Fibroblast of villous mesenchyme (primary cell): ENCODE measurements around the gene MSRB3. TPM values are rescaled to one million over a fixed set of nuclear protein-coding genes. Genes with fewer than 3 reads are reported as not detected.
"Not testable (repeated sequence)": the region's sequence is repeated elsewhere in the genome, so short reads cannot be mapped to it uniquely, and the experiment has no call there.

Experiments used
- DNase-seq: peaks from one replicate; pipeline ENCODE4 v3.0.0-alpha.2; 2010; ENCODE audit warnings: low read depth
- H3K4me3 ChIP-seq: 2 replicates; pipeline ENCODE4 v1.5.1; 2011; ENCODE audit warnings: low read depth, mild to moderate bottlenecking, low read length
- total RNA-seq: library from RNA; depleted of rRNA; stranded (reverse); fragments of >200 nt; gene quantifications from 2 replicates; pipeline ENCODE4 v1.2.3, GENCODE V29; 2012
- TF ChIP-seq, protein P1 (sequence below): IDR thresholded peaks from 2 replicates; pipeline ENCODE4 v1.5.1; 2012; ENCODE audit warnings: low read depth, mild to moderate bottlenecking, low read length; ENCODE audit not compliant: insufficient read depth

MSRB3 gene
- total RNA-seq, 1 donor = 111 TPM

GRCh38 chr12:65308601-65309071 is 30.2 kb downstream of the MSRB3 start:
- TF ChIP-seq, protein P1, sequence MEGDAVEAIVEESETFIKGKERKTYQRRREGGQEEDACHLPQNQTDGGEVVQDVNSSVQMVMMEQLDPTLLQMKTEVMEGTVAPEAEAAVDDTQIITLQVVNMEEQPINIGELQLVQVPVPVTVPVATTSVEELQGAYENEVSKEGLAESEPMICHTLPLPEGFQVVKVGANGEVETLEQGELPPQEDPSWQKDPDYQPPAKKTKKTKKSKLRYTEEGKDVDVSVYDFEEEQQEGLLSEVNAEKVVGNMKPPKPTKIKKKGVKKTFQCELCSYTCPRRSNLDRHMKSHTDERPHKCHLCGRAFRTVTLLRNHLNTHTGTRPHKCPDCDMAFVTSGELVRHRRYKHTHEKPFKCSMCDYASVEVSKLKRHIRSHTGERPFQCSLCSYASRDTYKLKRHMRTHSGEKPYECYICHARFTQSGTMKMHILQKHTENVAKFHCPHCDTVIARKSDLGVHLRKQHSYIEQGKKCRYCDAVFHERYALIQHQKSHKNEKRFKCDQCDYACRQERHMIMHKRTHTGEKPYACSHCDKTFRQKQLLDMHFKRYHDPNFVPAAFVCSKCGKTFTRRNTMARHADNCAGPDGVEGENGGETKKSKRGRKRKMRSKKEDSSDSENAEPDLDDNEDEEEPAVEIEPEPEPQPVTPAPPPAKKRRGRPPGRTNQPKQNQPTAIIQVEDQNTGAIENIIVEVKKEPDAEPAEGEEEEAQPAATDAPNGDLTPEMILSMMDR = no peak
- DNase-seq = no peak
- no peak overlapping the region for H3K4me3 ChIP-seq

DNA sequence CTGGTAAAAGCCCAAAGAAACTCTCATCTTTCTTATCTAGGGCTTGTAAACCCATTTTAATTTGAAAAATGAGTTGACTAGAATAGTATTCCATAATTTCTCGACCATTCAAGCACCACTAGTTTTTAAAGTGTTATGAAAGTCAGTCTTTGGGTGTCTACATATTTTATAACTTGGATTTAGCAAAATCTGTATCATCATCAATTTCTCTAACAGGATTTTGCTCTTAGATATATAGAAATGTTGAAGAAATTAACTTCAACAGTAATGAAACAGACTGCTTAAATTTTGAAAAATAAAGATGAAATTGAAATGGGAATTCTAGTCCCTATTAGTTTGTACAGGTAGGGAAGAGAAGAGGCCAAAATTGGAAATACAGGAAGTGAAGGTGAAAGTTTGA is 32.8 kb downstream of the MSRB3 start:
- TF ChIP-seq, protein P1 = no peak
- no peak overlapping the region for H3K4me3 ChIP-seq
- DNase-seq = no peak

DNA sequence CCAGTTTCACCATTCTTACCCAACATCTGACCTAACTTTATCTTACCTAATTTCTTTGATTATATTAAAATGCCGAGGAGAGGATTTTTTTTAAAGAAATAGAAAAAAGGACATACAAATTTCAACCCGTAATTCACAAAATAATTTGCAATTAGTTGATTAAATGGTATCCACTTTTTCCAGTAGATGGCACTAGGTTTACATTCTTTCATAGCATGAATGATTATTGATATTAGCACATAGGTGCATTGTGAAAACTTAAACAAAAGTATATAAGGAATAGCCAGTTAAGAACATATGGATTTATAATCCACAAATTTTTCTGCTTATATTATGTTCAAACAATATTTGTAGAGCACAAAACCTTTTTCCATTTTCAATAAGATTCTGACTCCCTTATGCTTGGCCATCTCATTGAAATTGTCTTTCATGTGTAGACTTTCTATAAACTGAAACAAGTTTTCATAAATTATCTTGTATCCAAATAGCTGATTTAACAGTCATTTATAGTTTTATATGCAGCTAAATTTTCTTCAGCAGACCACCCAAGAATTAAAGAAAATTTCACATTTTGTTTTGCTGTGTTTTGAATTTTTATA is 35.3 kb downstream of the MSRB3 start:
- no peak overlapping the region for H3K4me3 ChIP-seq
- DNase-seq = peak; percentile 49
- TF ChIP-seq, protein P1 = peak; percentile 42

GRCh38 chr12:65315238-65315637 is 36.8 kb downstream of the MSRB3 start:
- DNase-seq, H3K4me3 ChIP-seq: not testable (repeated sequence)

GRCh38 chr12:65318186-65318685 is 39.8 kb downstream of the MSRB3 start:
- TF ChIP-seq, protein P1 = no peak
- DNase-seq = no peak
- H3K4me3 ChIP-seq = no peak overlapping the region

DNA sequence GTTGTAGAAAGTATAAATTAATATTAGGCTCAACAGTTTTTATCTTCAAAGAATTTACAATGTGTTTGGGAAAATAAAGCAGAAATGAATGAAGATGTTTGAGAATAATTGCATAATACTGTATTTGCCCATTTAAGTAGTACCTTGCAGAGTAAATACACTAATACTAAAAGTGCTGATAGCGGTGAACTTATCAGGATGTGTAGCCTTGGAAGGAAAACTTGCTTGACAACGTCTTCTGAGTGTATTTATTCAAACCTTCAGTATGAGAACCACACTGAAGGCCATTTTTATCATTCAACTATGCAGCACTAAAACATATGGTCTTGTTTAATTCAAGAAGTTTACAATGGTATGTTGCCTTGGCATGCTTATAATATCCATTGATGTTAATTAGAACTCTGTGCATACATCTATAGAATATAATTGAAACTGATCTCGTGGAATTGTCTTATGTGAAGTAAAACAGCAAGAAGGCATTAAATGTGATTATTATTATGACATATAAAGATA is 41.3 kb downstream of the MSRB3 start:
- DNase-seq = peak; percentile 56
- TF ChIP-seq, protein P1 = no peak
- H3K4me3 ChIP-seq = no peak overlapping the region

- no peak overlapping the region for H3K4me3 ChIP-seq
- TF ChIP-seq, protein P1 = no peak
- DNase-seq = no peak
Measured at GRCh38 chr12:65323070-65323469, 44.6 kb downstream of the MSRB3 start.
